DLD1 (cell line): ENCODE results near the gene SIRT6.
"Not testable (repeated sequence)": the region's sequence is repeated elsewhere in the genome, so short reads cannot be mapped to it uniquely, and the experiment has no call there.

Experiments
- in situ Hi-C: cut with HindIII; loops from 2 replicates; pipeline ENCODE4 v1.10.0; 2017; ENCODE audit warnings: low sequenced_read_pairs

The SIRT6 gene

DNA sequence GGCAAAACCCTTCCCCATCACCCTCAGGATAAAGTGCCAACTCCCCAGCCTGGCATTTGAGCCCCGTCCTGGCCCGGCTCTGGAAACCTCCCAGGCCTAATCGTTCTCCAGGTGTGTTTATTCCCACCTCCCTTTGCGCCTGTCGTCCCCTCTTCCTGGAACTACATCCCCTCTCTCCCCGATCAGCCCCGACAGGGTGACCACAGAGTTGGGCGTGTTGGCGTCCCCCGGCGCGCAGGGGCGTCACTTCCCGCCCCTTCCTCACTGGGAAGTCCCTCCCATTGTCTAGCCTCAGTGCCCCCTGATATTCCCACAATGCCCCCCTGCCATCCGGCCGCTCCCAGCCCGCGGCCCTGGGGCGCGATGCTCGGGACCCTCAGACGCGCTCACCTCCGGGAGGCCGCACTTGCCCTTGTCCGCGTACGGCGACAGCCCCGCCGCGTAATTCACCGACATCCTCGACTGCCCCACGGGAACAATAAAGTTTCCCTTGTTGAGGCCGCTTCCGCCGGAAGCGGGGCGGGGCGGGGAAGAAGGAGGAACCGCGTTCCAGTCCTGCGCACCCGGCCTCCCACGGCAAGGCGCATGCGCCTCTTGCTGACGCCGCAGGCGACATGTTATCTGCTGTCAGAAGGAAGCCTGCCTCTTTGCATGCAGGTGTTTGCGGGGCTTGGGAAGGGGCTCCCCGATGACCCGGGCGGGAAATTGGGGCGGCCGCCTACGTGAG, at the start of gene SIRT6, which contains the start of gene ANKRD24:
Gene SIRT6 (minus strand): TSS at position 480 of the 727 bp plus-strand sequence. CDS start 24 bp downstream, at position 456.
Gene ANKRD24 (plus strand): TSS at position 606 of the 727 bp plus-strand sequence. CDS start 3,737 bp downstream, outside the sequence.
- in situ Hi-C loops, result no loop called here

DNA sequence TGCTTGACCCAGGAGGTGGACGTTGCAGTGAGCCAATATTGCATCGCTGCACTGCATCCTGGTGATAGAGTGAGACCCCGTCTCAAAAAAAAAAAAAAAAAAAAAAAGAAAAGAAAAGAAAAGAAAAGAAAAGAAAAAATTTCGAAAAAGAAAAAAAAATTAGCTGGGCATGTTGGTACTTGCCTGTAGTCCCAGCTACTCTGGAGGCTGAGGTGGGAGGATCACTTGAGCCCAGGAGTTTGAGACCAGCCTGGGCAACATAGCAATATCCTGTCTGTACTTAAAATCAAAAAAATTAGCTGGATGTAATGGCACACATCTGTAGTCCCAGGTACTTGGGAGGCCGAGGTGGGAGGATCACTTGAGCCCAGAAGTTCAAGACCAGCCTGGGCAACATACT, 49.8 kb upstream of the SIRT6 start:
- in situ Hi-C loops, result not testable (repeated sequence)

DNA sequence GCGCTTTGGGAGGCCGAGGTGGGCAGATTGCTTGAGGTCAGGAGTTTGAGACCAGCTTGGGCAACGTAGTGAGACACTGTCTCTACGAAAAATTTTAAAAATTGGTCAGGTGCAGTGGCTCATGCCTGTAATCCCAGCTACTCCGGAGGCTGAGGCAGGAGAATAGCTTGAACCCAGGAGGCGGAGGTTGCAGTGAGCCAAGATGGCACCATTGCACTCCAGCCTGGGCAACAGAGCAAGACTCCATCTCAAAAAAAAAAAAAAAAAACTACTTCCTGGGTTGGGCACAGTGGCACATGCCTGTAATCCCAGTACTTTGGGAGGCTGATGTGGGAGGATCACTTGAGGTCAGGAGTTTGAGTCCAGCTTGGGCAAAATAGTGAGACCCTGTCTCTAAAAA, 49.2 kb upstream of the SIRT6 start:
- in situ Hi-C loops, result not testable (repeated sequence)

DNA sequence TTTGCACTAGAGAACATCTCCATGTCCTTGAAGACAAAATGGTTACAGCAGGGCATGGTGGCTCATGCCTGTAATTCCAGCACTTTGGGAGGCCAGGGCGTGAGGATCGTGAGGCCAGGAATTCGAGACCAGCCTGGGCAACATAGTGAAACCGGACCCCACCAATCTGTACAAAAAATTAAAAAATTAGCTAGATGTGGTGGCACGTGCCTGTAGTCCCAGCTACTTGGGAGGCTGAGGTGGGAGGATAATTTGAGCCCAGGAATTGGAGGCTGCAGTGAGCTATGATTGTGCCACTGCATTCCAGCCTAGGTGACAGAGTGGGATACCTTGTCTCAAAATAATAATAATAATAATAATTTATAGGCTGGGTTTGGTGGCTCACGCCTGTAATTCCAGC, 47.9 kb upstream of the SIRT6 start:
- in situ Hi-C loops, result not testable (repeated sequence)

DNA sequence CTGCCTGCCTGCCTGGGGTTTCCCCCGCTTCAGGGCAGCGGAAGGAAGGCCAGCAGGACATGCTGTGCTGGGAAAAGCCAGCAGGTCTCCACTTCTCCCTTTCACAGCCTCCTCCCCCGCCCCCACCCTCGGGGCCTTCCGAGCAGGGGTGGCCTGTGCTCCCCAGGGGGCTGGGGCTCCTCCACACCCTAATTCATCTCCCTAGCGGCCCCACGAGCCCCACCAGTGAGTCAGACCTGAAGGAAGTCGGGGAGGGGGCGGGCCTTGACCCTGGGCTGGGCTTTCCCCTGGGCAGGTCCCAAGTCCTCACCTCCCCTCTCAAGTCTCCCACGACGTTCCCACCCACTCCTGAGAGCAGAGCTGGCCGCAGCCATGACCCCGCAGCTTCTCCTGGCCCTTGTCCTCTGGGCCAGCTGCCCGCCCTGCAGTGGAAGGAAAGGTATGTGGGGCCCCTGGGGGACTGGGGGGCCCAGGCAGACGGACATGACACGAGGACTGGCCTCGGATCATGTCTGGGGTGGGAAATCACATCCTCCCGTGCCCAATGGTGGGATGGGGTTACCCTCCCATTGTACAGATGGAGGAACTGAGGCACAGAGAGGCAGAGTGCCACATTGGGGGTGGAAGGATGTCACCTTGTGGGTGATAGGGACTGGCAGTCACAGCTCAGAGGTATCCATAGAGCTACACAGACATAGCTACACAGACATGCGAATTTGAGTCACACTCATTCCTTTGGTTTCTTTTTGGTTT, 47.0 kb upstream of the SIRT6 start, which contains the start of gene EBI3:
Gene EBI3 (plus strand): TSS at position 345 of the 753 bp plus-strand sequence. CDS start 28 bp downstream, at position 373.
- in situ Hi-C loops, result no loop called here

DNA sequence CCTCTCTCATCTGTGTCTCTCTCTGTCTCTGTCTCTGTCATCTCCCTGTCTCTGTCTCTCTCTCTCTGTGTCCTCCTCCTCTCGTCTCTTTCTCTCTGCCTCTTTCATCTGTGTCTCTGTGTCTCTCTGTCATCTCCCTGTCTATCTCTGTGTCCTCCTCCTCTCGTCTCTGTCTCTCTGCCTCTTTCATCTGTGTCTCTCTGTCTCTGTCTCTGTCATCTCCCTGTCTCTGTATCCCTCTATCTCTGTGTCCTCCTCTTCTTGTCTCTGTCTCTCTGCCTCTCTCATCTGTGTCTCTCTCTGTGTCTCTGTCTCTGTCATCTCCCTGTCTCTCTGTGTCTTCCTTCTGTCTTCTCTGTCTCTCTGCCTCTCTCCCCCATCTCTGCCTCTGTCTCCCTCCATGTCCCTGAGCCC, 46.4 kb upstream of the SIRT6 start:
- in situ Hi-C loops, result no loop called here

DNA sequence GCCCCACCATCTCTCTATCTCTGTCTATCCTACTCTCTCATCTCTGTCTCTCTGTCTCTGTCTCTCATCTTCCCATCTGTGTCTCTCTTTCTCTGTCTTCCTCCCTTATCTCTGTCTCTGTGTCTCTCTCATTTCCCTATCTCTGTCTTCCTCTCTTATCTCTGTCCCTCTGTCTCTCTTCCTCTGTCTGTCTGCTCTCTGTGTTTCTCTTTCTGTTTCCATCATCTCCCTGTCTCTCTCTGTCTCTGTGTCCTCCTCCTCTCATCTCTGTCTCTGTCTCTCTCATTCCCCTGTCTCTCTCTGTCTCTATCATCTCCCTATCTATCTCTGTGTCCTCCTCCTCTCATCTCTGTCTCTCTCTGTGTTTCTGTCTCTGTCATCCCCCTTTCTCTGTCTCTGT, 45.4 kb upstream of the SIRT6 start:
- in situ Hi-C loops, result no loop called here

DNA sequence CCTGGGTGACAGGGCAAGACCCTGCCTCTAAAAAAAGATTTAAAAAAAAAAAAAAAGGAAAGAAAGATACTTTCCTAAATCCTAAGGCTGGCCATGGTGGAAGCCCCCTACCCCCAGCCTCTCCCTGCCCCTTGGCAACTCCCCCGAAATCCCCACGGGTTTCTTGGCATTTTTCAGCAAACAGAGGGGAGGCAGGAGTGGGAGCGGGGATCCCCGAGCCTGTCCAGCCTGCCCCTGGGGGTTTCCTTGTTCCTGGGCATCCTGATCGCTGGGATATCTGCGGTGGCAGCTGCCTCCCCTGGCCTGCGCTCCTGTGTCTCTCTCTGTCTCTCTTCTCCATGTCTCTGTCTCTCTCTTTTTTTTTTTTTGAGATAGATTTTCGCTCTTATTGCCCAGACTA, 43.5 kb upstream of the SIRT6 start:
- in situ Hi-C loops, result no loop called here

DNA sequence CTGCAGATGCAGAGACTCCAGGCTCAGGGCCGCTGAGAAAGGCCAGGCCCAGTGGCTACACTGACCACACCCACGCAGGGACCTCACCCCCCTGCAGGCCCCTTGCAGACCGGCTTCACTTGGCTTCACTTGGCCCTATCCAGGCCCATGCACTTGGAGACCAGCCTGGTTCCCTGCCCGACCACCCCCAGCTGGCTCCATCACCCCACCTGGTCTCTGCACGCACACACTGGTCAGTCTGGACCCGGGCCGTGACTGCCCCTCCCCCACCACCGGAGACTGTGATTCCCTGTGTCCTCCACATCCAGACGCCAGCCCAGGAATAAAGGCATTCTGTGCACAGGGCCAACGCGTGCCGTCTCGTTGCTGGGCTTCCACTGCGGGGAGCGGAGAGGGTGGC, 42.1 kb upstream of the SIRT6 start:
- in situ Hi-C loops, result loop anchor here (25.0 kb wide), 1 partner anchor 237 kb away; the partner anchor contains the start of gene EEF2

DNA sequence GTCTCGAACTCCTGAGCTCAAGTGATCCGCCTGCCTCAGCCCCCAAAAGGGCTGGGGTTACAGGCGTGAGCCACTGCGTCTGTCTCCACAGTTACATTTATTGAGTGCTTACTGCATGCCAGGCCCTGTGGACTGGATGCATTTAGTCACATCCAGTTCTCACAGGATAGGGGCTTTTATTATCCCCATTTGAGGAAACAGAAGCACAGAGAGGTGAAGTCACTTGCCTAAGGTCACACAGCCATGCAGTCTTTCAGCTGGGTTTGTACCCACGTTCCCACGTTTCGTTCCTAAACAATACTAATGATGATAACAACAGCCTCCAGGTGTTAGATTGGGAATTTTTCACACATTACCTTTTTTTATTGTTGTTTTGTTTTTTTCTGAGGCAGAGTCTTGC, 37.8 kb upstream of the SIRT6 start:
- in situ Hi-C loops, result loop anchor here (25.0 kb wide), 1 partner anchor 233 kb away; the partner anchor contains the start of gene EEF2

DNA sequence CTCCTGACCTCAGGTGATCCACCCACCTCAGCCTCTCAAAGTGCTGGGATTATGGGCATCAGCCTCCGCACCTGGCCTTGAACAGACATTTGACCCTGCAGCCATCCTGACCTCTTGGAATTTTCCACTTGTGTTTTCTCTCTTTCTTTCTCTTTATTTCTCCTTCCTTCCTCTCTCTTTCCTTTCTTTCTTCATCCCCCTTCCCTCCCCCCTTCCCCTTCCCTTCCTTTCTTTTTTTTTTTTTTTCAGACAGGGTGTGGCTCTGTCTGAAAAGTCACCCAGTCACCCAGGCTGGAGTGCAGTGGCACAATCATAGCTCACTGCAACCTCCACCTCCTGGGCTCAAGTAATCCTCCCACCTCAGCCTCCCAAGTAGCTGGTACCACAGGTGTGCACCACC, 36.2 kb upstream of the SIRT6 start:
- in situ Hi-C loops, result loop anchor here (25.0 kb wide), 1 partner anchor 231 kb away; the partner anchor contains the start of gene EEF2

DNA sequence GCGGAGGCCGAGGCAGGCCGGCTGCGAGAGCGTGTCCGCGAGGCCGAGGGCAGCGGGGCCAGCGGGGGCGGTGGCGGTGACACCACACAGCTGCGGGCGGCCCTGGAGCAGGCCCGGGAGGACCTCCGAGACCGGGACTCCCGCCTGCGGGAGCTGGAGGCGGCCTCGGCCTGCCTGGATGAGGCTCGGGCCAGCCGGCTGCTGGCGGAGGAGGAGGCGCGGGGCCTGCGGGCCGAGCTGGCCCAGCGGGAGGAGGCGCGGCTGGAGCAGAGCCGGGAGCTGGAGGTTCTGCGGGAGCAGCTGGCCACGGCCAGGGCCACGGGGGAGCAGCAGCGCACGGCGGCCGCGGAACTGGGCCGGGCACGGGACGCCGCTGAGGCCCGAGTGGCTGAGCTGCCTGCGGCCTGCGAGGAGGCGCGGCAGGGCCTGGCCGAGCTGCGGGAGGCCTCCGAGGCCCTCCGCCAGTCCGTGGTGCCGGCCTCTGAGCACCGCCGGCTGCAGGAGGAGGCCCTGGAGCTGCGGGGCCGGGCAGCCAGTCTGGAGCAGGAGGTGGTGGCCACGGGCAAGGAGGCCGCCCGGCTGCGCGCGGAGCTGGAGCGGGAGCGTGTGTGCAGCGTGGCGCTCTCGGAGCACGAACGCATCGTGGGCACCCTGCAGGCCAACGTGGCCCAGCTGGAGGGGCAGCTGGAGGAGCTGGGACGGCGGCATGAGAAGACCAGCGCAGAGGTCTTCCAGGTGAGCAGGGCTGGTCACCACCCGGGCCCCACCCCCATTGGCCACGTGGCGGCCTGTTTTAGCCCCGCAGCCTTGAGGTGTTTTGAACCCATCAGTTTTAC, 35.3 kb upstream of the SIRT6 start:
- in situ Hi-C loops, result loop anchor here (25.0 kb wide), 1 partner anchor 230 kb away; the partner anchor contains the start of gene EEF2

DNA sequence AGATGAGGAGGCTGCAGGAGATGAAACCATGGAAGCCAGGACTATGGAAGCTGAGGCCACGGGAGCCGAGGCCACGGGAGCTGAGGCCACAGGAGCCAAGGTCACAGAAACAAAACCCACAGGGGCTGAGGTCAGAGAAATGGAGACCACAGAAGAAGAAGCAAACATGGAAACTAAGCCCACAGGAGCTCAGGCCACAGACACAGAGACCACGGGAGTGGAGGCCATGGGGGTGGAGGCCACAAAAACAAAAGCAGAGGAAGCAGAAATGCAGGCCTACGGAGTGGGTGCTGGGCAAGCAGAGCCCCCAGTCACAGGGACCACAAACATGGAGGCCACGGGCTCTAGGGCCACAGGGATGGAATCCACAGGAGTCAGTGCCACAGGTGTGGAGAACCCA, 34.5 kb upstream of the SIRT6 start:
- in situ Hi-C loops, result loop anchor here (25.0 kb wide), 1 partner anchor 230 kb away; the partner anchor contains the start of gene EEF2

DNA sequence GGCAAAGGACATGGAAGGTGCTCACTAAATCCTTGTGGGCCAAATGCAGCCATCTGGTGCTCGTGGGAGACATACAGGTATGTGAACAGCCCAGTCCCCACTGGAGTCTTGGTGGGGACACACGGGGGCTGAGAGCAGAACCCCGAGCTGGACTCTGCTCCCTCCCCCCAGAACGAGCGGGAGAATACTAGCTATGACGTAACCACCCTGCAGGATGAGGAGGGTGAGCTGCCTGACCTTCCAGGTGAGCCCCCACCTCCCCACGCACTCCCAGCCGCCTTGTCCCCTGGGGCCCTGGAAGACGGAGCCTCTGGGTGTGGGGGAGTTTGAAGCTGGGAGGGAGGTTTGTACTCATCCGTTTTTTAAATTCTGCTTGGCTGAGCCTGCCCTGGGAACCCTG, 33.4 kb upstream of the SIRT6 start:
- in situ Hi-C loops, result loop anchor here (25.0 kb wide), 1 partner anchor 229 kb away; the partner anchor contains the start of gene EEF2

DNA sequence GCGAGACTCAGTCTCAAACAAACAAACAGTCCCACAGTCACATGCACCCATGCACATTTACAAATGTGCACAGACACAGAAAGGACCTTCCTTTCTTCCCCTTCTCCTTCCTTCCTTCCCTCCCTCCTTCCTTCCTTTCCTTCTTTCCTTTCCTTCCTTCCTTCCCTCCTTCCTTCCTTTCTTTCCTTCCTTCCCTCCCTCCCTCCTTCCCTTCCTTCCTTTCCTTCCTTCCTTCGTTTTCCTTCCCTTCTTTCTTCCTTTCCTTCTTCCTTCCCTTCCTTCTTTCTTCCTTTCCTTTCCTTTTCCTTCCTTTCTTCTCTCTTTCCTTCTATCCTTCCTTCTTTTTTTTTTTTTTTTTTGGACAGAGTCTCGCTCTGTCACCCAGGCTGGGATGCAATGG, 30.8 kb upstream of the SIRT6 start:
- in situ Hi-C loops, result loop anchor here (25.0 kb wide), 1 partner anchor 226 kb away; the partner anchor contains the start of gene EEF2

DNA sequence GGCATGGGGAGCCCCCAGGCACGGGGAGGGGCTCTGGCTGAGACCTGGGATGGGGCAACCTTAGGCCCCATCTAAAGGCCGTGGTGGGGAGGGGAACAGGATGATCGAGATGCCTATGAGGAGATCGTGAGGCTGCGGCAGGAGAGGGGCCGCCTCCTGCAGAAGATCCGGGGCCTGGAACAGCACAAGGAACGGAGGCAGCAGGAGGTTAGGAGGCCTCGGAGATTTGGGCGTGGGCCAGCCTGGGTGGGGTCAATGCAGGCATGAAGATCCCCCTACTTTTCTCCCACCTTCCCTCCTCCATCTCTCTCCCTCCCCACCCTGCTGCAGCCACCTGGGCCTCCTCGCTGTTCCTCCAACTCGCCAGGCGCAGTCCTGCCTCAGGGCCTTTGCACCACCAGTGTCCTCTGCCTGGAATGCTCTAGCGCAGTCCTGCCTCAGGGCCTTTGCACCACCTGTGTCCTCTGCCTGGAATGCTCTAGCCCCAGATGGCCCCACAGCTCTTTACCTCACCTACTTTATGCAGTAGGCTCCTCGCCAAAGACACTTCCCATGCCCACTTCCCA, 27.9 kb upstream of the SIRT6 start:
- in situ Hi-C loops, result loop anchor here (25.0 kb wide), 1 partner anchor 223 kb away; the partner anchor contains the start of gene EEF2

DNA sequence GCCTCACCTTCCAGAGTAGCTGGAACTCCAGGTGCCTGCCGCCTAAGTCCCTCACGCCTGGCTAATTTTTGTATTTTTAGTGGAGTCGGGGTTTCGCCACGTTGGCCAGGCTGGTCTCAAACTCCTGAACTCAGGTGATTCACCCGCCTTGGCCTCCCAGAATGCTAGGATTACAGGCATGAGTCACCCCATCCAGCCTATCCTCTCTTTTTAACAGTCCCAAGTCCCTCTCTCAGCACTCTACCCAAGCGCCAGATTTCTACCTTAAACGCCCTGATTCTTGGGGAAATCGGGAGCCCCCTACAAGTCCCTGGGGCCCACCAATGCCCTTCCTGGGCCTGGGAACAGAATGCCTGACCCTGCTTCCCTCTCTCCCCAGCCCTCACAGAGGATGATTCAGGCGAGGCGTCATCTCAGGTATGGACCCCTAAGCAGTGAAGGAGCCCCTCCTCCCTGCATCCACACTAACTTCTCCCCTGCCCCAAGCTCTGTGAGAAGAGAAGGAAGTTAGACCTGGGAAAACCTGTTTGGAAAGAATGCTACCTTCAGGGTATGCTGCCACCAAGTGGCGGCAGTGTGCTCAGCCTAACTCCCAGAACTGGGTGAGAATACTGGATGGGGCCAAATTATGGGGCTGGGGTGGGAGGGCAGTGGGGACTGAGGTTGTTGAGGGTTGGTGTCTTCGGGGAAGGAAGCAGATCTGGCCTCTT, 26.2 kb upstream of the SIRT6 start:
- in situ Hi-C loops, result loop anchor here (25.0 kb wide), 1 partner anchor 221 kb away; the partner anchor contains the start of gene EEF2

DNA sequence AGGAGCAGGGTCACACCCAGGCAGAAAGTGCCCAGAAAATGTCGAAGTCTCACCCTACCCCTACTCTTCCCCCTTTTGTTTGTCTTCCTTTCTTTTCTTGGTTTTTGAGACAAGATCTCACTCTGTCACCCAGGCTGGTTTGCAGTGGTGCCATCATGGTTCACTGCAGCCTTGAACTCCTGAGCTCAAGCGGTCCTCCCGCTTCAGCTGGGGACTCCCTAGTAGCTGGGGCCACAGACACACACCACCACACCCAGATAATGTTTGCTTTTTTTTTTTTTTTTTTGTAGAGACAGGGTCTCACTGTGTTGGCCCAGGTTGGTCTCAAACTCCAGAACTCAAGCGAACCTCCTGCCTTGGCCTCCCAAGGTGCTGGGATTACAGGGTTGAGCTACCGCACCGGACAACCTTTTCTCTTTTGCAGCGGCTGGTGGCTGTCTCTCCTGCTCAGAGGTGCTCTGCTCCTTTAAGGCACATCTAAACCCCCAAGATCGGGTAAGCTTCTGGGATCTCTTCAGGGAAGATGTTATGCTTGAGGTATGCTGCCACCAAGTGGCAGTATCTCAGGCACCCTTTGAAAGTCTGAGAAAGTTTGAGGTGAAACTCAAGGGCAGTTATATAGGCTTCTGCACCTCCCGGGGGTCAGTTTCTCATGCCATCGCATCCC, 24.6 kb upstream of the SIRT6 start:
- in situ Hi-C loops, result loop anchor here (25.0 kb wide), 1 partner anchor 220 kb away; the partner anchor contains the start of gene EEF2

DNA sequence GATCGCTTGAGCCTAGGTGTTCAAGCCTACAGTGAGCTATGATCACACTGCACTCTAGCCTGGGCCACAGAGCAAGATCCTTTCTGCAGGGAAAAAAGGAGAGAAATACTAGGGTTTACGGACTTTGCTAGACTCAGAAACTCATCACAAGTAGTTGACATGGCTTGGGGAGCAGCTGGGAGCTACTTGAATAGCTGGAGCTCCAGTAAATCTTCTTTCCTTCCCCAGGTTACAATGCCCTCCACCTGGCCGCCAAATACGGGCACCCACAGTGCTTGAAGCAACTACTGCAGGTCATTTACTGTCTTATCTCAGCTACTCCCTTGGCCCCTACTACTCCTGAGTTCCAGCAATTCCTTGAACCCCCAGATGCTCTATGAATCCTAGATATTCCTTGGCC, 19.4 kb upstream of the SIRT6 start:
- in situ Hi-C loops, result loop anchor here (25.0 kb wide), 1 partner anchor 214 kb away; the partner anchor contains the start of gene EEF2
